Stimulated activated CD8-positive, alpha-beta memory T cell treated with anti-CD3 and anti-CD28 coated beads, Interleukin-2, amount 100 ng/mL, for 1 hour (primary cell): ENCODE data around the gene PTPRE.
"Not testable (repeated sequence)": the region's sequence is repeated elsewhere in the genome, so short reads cannot be mapped to it uniquely, and the experiment has no call there.

ENCODE experiments used
- DNase-seq, 2 donors: peaks; one replicate each; pipeline ENCODE4 v3.0.0-alpha.2; 2020; ENCODE audit warnings: low read depth in 2 of 2

The PTPRE gene

GRCh38 chr10:128072941-128073645 lies 166.2 kb downstream of the PTPRE start:
- DNase-seq: no peak

- DNase-seq: no peak
Measured at GRCh38 chr10:128073890-128074289, 167.0 kb downstream of the PTPRE start.

- DNase-seq: no peak
Measured at GRCh38 chr10:128074589-128074988, 167.7 kb downstream of the PTPRE start.

- no peak for DNase-seq
Measured at GRCh38 chr10:128077155-128077875, 170.4 kb downstream of the PTPRE start.

- no peak for DNase-seq
Measured at GRCh38 chr10:128078136-128078969, 171.4 kb downstream of the PTPRE start.

- no peak for DNase-seq
Measured at GRCh38 chr10:128080231-128080630, 173.3 kb downstream of the PTPRE start.

- DNase-seq: no peak
Measured at GRCh38 chr10:128080641-128081040, 173.7 kb downstream of the PTPRE start.

- DNase-seq: no peak
Measured at GRCh38 chr10:128081222-128081621, 174.3 kb downstream of the PTPRE start.

- no peak for DNase-seq
Measured at GRCh38 chr10:128081720-128082119, 174.8 kb downstream of the PTPRE start.

GRCh38 chr10:128083191-128083895 lies 176.4 kb downstream of the PTPRE start:
- DNase-seq: no peak

GRCh38 chr10:128084364-128084763 lies 177.5 kb downstream of the PTPRE start:
- no peak for DNase-seq

GRCh38 chr10:128084991-128085390 lies 178.1 kb downstream of the PTPRE start:
- DNase-seq: no peak

GRCh38 chr10:128086003-128086863 lies 179.3 kb downstream of the PTPRE start:
- DNase-seq: no peak

GRCh38 chr10:128087146-128087883 lies 180.4 kb downstream of the PTPRE start:
- no peak for DNase-seq

GRCh38 chr10:128087884-128088709 lies 181.2 kb downstream of the PTPRE start:
- DNase-seq: no peak

- DNase-seq: no peak
Measured at GRCh38 chr10:128091636-128092210, 184.8 kb downstream of the PTPRE start.

- no peak for DNase-seq
Measured at GRCh38 chr10:128092454-128092853, 185.6 kb downstream of the PTPRE start.

GRCh38 chr10:128094596-128094995 lies 187.7 kb downstream of the PTPRE start:
- DNase-seq: not testable (repeated sequence)
